KG1 (cell line): ENCODE data around the gene IL2RA.
"Not testable (repeated sequence)": the region's sequence is repeated elsewhere in the genome, so short reads cannot be mapped to it uniquely, and the experiment has no call there.

ENCODE experiments used
- DNase-seq: peaks from one replicate; lab custom pipeline; 2025; lab: John Stamatoyannopoulos, UW

Gene IL2RA

GRCh38 chr10:5981529-5981928, 80.6 kb downstream of the IL2RA start:
- no peak for DNase-seq

- DNase-seq = no peak
These were observed 84.0 kb downstream of the IL2RA start for GRCh38 chr10:5978230-5978489.

DNA sequence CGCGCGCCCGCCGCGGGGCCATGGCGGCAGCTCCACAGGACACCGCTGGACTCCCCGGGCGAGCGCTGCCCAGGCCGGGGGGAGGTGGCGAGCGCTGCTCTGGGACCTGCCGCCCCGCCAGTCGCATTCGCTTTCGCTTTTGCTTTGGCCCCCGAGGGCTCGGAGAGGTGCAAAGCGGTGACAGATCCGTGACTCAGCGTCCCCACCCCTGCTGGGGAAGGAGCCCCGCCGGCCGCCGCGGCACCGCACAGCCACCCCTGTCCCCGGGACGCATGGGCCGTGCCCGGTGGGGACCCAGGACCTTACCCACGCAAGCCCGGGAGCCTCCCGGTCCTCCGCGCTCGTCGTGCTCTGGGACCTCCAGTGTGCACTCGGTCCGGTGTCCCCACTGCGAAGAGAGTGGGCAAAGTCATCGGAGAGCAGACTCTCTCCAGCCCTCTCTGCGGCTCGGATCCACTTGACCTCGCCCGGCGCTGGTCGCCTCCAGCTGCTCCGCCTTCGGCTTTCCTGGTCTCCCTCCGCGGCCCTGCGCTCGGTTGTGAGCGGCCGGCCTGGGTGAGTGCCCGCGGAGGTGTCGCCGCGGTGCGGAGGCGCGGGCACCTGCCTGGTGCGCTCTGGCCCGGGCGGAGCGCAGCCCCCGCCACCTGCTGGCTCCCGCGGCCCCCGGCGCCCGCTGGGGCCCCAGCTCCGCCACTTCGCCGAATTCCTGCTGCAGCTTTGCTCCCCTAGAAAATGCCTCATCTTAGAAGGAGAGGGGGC, 84.5 kb downstream of the IL2RA start, which contains the start of gene IL15RA:
Gene IL15RA, minus strand, starts transcription at position 73 of the 759 bp plus-strand sequence. Its CDS starts 51 bp downstream, at position 22.
- DNase-seq = peak; percentile 85

DNA sequence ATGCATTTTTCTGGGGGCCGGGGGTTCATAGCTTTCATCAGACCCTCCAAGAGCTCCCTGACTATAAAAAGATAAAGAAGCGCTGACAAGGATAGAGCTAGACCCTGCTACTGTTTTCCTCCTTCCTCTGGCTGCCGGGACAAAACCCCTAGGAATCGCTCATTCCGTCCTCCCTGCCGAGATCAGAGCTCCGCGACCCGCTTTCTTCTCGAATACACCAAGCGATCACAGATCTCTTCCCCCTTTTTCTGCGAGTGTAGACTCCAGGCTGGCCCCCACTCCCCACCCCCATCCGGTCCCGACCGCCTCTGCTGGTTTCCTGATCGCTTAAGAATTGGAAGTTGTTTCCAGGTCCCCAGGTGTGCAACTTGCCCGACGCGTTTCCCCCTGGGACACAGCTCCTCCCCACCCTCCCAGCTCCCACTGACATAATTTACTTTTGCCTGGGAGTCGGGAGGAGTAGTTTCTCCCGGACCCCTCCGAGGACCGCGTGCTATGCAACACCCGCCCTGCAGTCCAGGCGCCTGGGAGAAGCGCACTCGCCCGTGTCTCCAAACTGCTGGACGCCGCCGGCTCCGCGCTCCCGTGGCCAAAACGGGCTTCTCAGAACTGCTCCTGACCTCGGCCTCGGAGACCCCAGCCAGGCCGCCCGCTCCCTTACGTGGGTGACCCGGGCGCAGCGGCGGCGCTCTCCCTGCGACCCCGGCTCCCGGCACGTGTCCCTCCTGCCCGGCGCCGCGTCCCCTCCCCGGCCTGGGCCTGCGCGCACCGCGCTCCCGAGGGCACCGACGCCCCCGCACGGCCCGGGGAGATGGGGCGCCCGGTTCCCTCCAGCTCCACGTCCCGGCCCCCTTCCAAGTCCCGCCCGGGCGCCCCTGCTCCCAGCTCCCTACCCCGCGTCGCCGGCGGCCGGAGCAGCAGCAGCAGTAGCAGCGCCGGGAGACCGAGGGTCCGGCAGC, 85.4 kb downstream of the IL2RA start:
- peak; percentile 18 for DNase-seq

DNA sequence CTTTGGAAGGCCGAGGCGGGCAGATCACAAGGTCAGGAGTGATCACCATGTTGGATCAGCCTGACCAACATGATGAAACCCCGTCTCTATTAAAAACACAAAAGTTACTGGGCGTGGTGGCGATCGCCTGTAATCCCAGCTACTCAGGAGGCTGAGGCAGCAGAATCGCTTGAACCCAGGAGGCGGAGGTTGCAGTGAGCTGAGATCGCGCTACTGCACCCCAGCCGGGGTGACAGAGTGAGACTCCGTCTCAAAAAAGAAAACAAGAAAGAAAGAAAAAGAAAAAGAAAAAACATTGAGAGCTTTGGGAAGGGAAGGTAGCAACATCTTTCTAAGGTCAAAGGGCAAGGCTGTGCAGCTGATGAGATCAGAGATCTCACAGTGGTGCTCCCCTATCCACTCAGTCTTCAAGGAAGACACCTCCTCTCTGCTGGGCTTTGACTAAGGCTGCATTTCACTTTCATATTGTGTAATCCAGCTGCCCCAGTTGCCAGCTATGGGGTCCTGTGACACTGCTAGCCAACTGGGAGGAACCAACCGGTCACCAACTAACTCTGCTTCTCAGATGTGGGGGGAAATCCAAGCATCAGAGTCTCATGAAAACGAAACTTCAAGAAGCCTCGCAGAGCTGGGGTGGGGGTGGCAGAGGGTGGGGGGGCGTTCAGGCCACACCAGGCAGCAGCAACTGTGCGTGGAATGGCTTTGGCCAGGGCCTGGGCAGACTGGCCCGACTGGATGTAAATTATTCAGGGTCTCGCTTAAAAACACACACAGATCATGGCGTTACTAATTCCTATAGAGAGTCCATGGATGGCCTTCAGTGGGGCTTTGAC, 86.3 kb downstream of the IL2RA start:
- peak; percentile 28 for DNase-seq

- no peak for DNase-seq
These were observed 89.1 kb downstream of the IL2RA start for GRCh38 chr10:5973069-5973468.

DNA sequence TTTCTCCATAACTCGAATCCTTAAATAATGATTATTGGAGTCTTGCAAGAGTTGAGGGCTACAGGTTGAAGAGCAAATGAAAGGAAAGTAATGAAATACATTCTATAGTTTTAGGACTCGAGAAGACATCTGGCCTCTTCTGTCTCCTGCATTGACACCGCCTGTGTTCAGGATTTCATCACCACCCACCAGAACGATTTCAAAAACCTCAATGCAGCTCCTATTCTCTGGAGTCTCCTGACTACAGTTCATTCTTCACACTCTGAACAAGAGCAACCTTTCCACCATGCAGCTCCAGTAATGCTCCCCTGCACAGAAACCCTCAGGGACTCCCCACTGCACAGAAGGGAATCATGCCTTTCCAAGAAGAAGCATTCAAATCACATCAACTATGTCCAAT, 90.3 kb downstream of the IL2RA start:
- no peak for DNase-seq

- no peak for DNase-seq
These were observed 90.8 kb downstream of the IL2RA start for GRCh38 chr10:5971315-5971832.

DNA sequence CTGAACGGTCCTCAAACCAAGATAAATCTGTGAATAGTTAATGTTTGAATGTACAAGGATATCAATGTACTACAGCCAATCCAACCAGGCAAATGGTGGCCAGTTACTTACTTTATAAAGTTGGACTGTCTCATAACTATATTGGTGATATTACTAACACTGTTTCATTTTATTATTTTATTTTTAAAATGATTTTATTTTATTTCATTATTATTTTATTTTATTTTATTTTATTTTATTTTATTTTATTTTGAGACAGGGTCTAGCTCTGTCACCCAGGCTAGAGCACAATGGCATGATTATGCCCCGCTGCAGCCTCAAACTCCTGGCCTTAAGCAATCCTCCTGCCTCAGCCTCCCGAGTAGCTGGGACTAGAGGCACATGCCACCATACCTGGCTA, 91.6 kb downstream of the IL2RA start:
- no peak for DNase-seq

- DNase-seq = no peak
These were observed 92.1 kb downstream of the IL2RA start for GRCh38 chr10:5970066-5970465.

- DNase-seq = no peak
These were observed 93.3 kb downstream of the IL2RA start for GRCh38 chr10:5968681-5969453.

GRCh38 chr10:5968037-5968680, 94.0 kb downstream of the IL2RA start:
- DNase-seq = no peak

DNA sequence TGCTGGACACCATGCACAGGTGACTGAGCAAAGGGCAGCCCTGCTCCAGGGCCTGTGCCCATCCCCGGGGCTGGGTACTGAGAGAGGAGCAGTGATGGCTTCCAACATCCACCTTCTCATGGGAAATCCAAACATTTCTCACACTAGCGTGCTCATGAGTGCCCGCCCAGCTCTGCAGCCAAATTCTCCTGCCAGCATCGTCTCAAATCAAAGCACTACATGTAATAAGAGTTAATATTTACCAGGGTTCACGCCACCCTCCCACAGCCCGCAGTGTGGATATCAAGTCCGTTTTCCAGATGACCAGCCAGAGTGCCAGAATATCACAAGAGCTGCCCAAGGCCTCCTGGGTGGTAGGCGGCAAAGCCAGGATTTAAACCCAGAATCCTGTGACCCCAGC, 96.9 kb downstream of the IL2RA start:
- no peak for DNase-seq

- DNase-seq = no peak
These were observed 97.4 kb downstream of the IL2RA start for GRCh38 chr10:5964736-5965135.

GRCh38 chr10:5963591-5963990, 98.6 kb downstream of the IL2RA start:
- DNase-seq = no peak

DNA sequence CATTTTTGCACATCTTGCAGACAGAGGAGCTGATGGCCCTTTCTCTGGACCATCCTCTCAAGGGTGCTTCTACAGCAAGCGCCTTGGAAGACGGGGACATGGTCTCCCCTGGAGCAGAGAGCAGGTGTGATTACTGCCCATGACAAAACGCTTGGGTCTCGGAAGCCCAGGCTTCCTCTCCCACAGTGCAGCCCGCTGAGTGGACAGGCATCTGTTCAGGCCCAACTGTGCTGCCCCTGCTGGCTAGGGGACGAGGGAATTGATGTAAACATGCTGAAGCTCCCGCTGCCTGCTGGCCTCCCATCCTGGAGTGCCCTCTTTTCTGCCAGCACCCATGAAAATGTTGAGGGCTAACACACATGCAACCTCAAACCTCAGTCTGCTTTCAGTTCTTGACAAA, 99.1 kb downstream of the IL2RA start:
- DNase-seq = no peak

- DNase-seq = not testable (repeated sequence)
These were observed 99.7 kb downstream of the IL2RA start for GRCh38 chr10:5962358-5962940.

DNA sequence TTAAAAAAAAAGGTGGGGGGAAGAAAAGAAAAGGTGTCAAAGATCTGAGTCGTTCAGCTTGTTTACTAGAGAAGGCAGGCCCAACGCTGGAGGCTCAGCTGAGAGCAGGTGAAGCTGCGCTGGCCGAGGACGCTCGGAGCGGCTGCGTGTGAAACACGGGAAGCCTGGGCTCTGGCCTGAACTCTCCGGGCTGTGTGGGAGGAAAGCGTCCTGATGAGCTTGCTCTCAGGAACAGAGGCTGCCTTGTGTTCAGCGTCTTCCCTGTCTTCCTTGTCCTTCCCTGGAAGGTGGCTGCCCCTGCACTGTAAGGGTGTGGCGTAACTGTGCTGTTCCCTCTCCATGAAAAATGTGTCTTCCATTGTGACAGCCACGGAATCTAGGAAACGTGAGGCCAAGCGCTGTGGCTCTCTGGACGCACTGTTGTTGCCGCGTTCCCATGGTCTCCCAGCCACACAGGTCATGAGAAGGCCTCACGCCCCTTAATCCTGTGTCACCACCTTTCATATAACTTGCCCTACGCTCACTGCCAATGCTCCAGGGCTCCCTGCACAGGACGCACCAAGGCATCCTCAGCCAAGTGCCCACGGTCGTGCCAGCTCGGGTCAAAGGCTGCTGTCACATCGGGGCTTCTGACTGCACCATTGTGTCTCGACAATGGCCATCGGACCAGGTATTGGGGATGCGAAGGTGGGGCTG, 100.6 kb downstream of the IL2RA start:
- no peak for DNase-seq

GRCh38 chr10:5960973-5961275, 101.2 kb downstream of the IL2RA start:
- not testable (repeated sequence) for DNase-seq
